Activated CD8-positive, alpha-beta T cell treated with anti-CD3 and anti-CD28 coated beads for 36 hours (primary cell): ENCODE data around the gene FMN1. TPM values are rescaled to one million over a fixed set of nuclear protein-coding genes. Genes with fewer than 3 reads are reported as not detected.

ENCODE experiments used
- ATAC-seq: fragments of 200-7000 bp; cut with Tn5 transposase; one replicate; pipeline ENCODE4 v1.10.0; 2021; ENCODE audit warnings: mild to moderate bottlenecking, moderate library complexity
- CTCF ChIA-PET: fragments of 350-600 bp; sonication (Branson Sonifier 250); formaldehyde crosslinking; loops from one replicate; lab custom pipeline; 2021; ENCODE audit warnings: antibody characterized with exemption; lab: Charles Lee
- POLR2A ChIA-PET: fragments of 350-600 bp; sonication (Branson Sonifier 250); formaldehyde crosslinking; loops from one replicate; lab custom pipeline; 2021; ENCODE audit warnings: antibody characterized with exemption; lab: Charles Lee
- DNase-seq: peaks from one replicate; pipeline ENCODE4 v3.0.0-alpha.2; 2020
- H3K27ac Mint-ChIP-seq: one replicate; pipeline ENCODE4 v1.8.0; 2021; ENCODE audit warnings: mild to moderate bottlenecking, mixed read lengths
- H3K27me3 Mint-ChIP-seq: one replicate; pipeline ENCODE4 v1.8.0; 2021; ENCODE audit warnings: mixed read lengths
- H3K36me3 Mint-ChIP-seq: one replicate; pipeline ENCODE4 v1.8.0; 2021; ENCODE audit warnings: low read depth, mixed read lengths
- H3K4me1 Mint-ChIP-seq: one replicate; pipeline ENCODE4 v1.8.0; 2021; ENCODE audit warnings: low read depth, mixed read lengths
- H3K4me3 Mint-ChIP-seq: one replicate; pipeline ENCODE4 v1.8.0; 2021; ENCODE audit warnings: mild to moderate bottlenecking, moderate library complexity, mixed read lengths
- H3K9me3 Mint-ChIP-seq: one replicate; pipeline ENCODE4 v1.8.0; 2021; ENCODE audit warnings: mixed read lengths
- CTCF ChIP-seq: fragments of 200-600 bp; IDR thresholded peaks from one replicate; pipeline ENCODE4 v1.8.0; 2022; ENCODE audit warnings: antibody characterized with exemption, mild to moderate bottlenecking
- intact Hi-C: fragments of 100-400 bp; cut with micrococcal nuclease; formaldehyde crosslinking; loops from one replicate; pipeline ENCODE4 v1.10.0; 2022
- total RNA-seq, 2 experiments: library from RNA; stranded (reverse); gene quantifications; one replicate each; pipeline ENCODE4 v1.2.3, GENCODE V29; 2021

The FMN1 gene
- total RNA-seq, 2 experiments from 2014 or later = 0.07 TPM; not detected in 1

- Mint-ChIP-seq H3K4me3 (no peak overlapping the region), H3K36me3 (no peaks in the 10 kb centered on the region)
- CTCF ChIA-PET = interaction anchor here (1.3 kb wide), 1 partner anchor 77 kb away, joined by 3 read pairs; no protein-coding TSS in a partner anchor
Measured at GRCh38 chr15:32739522-32740063, 454.9 kb downstream of the FMN1 start.

GRCh38 chr15:32738666-32739065 lies 455.8 kb downstream of the FMN1 start:
- ATAC-seq (no peak), DNase-seq (no peak)
- POLR2A ChIA-PET = no interaction called here
- Mint-ChIP-seq H3K4me3 (no peak overlapping the region), H3K27me3 (peaks cover 26% of the 10 kb centered on the region), H3K36me3 (no peaks in the 10 kb centered on the region), H3K4me1 (no peaks in the 10 kb centered on the region), H3K27ac (no peak overlapping the region), H3K9me3 (no peaks in the 10 kb centered on the region)
- intact Hi-C loops = no loop called here
- CTCF ChIA-PET = no interaction called here
- no peak for TF ChIP-seq CTCF

More at GRCh38 chr15:32739522-32740063, 454.9 kb downstream of the FMN1 start:
- Mint-ChIP-seq H3K9me3 (no peaks in the 10 kb centered on the region), H3K4me1 (no peaks in the 10 kb centered on the region), H3K27me3 (peaks cover 24% of the 10 kb centered on the region), H3K27ac (no peak overlapping the region)
- ATAC-seq (no peak), DNase-seq (no peak)
- intact Hi-C loops = no loop called here
- POLR2A ChIA-PET = no interaction called here
- TF ChIP-seq CTCF = no peak

- no peak for TF ChIP-seq CTCF
- H3K27me3 Mint-ChIP-seq = peaks cover 26% of the 10 kb centered on the region
- intact Hi-C loops = no loop called here
Measured at GRCh38 chr15:32737304-32737703, 457.2 kb downstream of the FMN1 start.

GRCh38 chr15:32736701-32737061 lies 457.8 kb downstream of the FMN1 start:
- ATAC-seq (no peak), DNase-seq (no peak)
- no peaks in the 10 kb centered on the region for H3K36me3 Mint-ChIP-seq
- no peaks in the 10 kb centered on the region for H3K4me1 Mint-ChIP-seq
- H3K27ac Mint-ChIP-seq = no peak overlapping the region
- intact Hi-C loops = no loop called here
- H3K4me3 Mint-ChIP-seq = no peak overlapping the region
- no peaks in the 10 kb centered on the region for H3K9me3 Mint-ChIP-seq
- no peak for TF ChIP-seq CTCF
- ChIA-PET CTCF (interaction anchor here (1.0 kb wide), 1 partner anchor 107 kb away, joined by 3 read pairs; no protein-coding TSS in a partner anchor), POLR2A (no interaction called here)
- H3K27me3 Mint-ChIP-seq = peaks cover 28% of the 10 kb centered on the region

More at GRCh38 chr15:32737304-32737703, 457.2 kb downstream of the FMN1 start:
- ChIA-PET POLR2A (no interaction called here), CTCF (no interaction called here)
- ATAC-seq = no peak
- DNase-seq = no peak
- Mint-ChIP-seq H3K4me1 (no peaks in the 10 kb centered on the region), H3K27ac (no peak overlapping the region), H3K4me3 (no peak overlapping the region), H3K36me3 (no peaks in the 10 kb centered on the region), H3K9me3 (no peaks in the 10 kb centered on the region)

- Mint-ChIP-seq H3K4me3 (no peak overlapping the region), H3K9me3 (no peaks in the 10 kb centered on the region), H3K4me1 (no peaks in the 10 kb centered on the region), H3K36me3 (no peaks in the 10 kb centered on the region), H3K27ac (no peak overlapping the region), H3K27me3 (peaks cover 32% of the 10 kb centered on the region)
- DNase-seq (no peak), ATAC-seq (no peak)
- POLR2A ChIA-PET = no interaction called here
- intact Hi-C loops = no loop called here
- no peak for TF ChIP-seq CTCF
- CTCF ChIA-PET = interaction anchor here (1.0 kb wide), 1 partner anchor 108 kb away, joined by 3 read pairs; no protein-coding TSS in a partner anchor
Measured at GRCh38 chr15:32735989-32736700, 458.4 kb downstream of the FMN1 start.
